Esophagus muscularis mucosa (tissue), 3 donors: ENCODE data around the gene KPTN.

Experiments
- POLR2A ChIP-seq: fragments of 450-650 bp; IDR thresholded peaks from one replicate; pipeline ENCODE4 v1.6.1; 2017; ENCODE audit warnings: antibody characterized with exemption, moderate library complexity, mild to moderate bottlenecking, low read depth
- TF ChIP-seq, protein P1 (sequence below), 3 experiments: fragments of 200-600 bp in 2 of 3; fragments of 450-650 bp in 1 of 3; sonication (generic) in 2 of 3; IDR thresholded peaks; one replicate each; pipeline ENCODE4 v1.5.1; 2017 to 2019; ENCODE audit warnings: antibody characterized with exemption in 3 of 3, mild to moderate bottlenecking in 2 of 3, moderate library complexity in 1 of 3

DNA sequence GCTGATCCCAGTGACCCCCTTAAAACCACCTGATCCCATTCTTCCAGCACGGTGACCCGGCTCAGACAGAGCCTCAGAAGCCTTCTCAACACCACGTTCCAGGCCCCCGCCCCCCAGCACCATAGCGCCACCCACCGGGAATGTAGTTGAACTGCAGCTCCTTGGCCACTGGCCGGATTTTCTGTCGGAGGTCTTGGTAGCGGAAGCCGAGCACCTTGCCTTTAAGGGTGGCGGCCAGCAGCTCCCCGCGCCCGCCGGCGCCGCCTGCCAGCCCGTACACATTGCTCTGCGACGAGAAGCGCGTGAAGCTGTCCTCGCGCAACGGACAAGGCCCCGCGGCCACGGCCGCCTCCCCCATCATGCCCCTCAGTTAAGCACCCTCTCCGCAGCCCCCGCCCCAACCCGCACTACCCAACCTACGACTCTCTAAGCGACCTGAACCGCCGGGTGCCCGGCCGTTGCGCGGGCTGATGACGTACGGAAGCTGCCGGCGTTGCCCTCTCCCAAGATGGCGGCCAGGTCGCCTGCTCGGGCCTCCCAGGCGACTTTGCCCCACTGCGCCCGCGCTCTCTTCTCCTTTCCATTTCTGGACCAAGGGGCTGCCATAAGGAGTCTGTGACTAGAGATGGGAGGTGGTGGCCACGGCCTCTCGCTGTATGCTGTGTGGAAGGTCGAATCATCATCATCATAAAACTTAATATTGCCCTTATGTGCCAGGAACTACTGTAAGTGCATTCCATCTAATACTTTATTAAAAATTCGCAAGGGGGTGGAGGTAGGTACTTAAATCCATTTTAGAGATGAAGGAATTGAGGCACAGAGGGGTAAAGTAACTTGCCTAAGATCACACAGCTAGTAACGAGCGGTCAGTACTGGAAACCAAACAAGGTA, at the start of gene KPTN:
- TF ChIP-seq, protein P1, sequence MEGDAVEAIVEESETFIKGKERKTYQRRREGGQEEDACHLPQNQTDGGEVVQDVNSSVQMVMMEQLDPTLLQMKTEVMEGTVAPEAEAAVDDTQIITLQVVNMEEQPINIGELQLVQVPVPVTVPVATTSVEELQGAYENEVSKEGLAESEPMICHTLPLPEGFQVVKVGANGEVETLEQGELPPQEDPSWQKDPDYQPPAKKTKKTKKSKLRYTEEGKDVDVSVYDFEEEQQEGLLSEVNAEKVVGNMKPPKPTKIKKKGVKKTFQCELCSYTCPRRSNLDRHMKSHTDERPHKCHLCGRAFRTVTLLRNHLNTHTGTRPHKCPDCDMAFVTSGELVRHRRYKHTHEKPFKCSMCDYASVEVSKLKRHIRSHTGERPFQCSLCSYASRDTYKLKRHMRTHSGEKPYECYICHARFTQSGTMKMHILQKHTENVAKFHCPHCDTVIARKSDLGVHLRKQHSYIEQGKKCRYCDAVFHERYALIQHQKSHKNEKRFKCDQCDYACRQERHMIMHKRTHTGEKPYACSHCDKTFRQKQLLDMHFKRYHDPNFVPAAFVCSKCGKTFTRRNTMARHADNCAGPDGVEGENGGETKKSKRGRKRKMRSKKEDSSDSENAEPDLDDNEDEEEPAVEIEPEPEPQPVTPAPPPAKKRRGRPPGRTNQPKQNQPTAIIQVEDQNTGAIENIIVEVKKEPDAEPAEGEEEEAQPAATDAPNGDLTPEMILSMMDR (IDR thresholded peaks at IDR 0.05): peak; percentile 77 to 97 (median 93)
- no peak for TF ChIP-seq POLR2A
